Thymus (tissue), 11 donors: ENCODE results near the gene SAPCD2. TPM values are rescaled to one million over a fixed set of nuclear protein-coding genes. Genes with fewer than 3 reads are reported as not detected.
A peak's percentile ranks its signal among the peaks of the same experiment; 100 is the strongest.

ENCODE experiments used
- DNase-seq, 9 donors: peaks; one replicate each; pipeline ENCODE4 v3.0.0-alpha.2; 2013; ENCODE audit warnings: low spot score in 9 of 9, low read depth in 6 of 9, missing footprints in 1 of 9
- H3K27ac ChIP-seq, 2 donors: one replicate each; pipeline ENCODE4 v1.5.1; 2013; ENCODE audit warnings: control low read depth in 1 of 2, low read depth in 1 of 2, low read length in 1 of 2, mild to moderate bottlenecking in 1 of 2, moderate library complexity in 1 of 2
- H3K27me3 ChIP-seq, 2 donors: one replicate each; pipeline ENCODE4 v1.5.1; 2013; ENCODE audit warnings: low read length in 1 of 2; ENCODE audit not compliant: control insufficient read depth in 2 of 2, insufficient read depth in 1 of 2
- H3K36me3 ChIP-seq, 2 donors: one replicate each; pipeline ENCODE4 v1.5.1; 2013; ENCODE audit warnings: low read length in 1 of 2, mild to moderate bottlenecking in 1 of 2, moderate library complexity in 1 of 2; ENCODE audit not compliant: control insufficient read depth in 2 of 2, insufficient read depth in 2 of 2
- H3K4me1 ChIP-seq, 2 donors: one replicate each; pipeline ENCODE4 v1.5.1; 2013; ENCODE audit warnings: low read length in 2 of 2; ENCODE audit not compliant: control insufficient read depth in 2 of 2, insufficient read depth in 2 of 2
- H3K4me3 ChIP-seq, 2 donors: one replicate each; pipeline ENCODE4 v1.5.1; 2013; ENCODE audit warnings: low read length in 2 of 2, control low read depth in 1 of 2, mild to moderate bottlenecking in 1 of 2
- H3K9me3 ChIP-seq, 2 donors: one replicate each; pipeline ENCODE4 v1.5.1; 2013; ENCODE audit warnings: low read length in 1 of 2, mild to moderate bottlenecking in 1 of 2; ENCODE audit not compliant: control insufficient read depth in 2 of 2, insufficient read depth in 1 of 2
- WGBS: extraction: QIAGEN DNeasy Blood & Tissue Kit; methylation state at CpG from one replicate; pipeline ENCODE4 v1.1.7; 2013; 5-methylcytosine and 5-hydroxymethylcytosine counted together
- polyA plus RNA-seq: library from polyadenylated mRNA; stranded (reverse); fragments of 200-250 nt; gene quantifications from one replicate; pipeline ENCODE4 v1.2.3, GENCODE V29; 2013
- total RNA-seq: library from RNA; stranded (reverse); fragments of 120-200 nt; gene quantifications from one replicate; pipeline ENCODE4 v1.2.4, GENCODE V29; 2013
- donor health status: healthy.

SAPCD2 gene
- total and polyA plus RNA-seq, 2 donors: 0.87 to 6.3 TPM

DNA sequence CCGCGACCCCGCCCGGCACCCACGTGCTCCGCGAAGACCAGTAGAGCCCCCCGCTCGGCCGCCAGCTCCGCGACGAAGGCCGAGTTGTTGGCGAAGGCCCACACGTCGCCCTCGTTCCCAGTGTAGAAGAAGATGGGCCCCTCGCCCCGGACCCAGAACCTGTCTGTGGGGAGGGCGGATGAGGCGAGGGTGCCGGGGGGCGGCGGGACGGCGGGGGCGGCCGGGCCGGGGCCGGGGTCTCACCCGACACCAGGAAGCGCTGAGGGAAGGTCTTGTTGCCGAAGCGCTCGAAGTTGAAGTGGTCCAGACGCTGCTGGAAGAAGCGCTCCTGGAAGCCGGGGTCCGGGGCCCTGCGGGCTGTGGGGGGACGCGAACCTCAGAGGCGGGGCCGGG is 43.9 kb upstream of the SAPCD2 start:
- Histone ChIP-seq H3K9me3 (no peaks in the 10 kb centered on the region), H3K4me3 (peak overlapping the region; percentile 40 to 88), H3K27me3 (peaks cover 2 to 33% of the 10 kb centered on the region in 2 donors), H3K27ac (peak overlapping the region in 1 of 2 donors; percentile 42), H3K36me3 (peaks cover 11 to 37% of the 10 kb centered on the region in 2 donors), H3K4me1 (peaks cover 3 to 10% of the 10 kb centered on the region in 2 donors)
- DNase-seq: no peak
- under 1% methylated on average over 45 of the region's 45 CpGs for WGBS

DNA sequence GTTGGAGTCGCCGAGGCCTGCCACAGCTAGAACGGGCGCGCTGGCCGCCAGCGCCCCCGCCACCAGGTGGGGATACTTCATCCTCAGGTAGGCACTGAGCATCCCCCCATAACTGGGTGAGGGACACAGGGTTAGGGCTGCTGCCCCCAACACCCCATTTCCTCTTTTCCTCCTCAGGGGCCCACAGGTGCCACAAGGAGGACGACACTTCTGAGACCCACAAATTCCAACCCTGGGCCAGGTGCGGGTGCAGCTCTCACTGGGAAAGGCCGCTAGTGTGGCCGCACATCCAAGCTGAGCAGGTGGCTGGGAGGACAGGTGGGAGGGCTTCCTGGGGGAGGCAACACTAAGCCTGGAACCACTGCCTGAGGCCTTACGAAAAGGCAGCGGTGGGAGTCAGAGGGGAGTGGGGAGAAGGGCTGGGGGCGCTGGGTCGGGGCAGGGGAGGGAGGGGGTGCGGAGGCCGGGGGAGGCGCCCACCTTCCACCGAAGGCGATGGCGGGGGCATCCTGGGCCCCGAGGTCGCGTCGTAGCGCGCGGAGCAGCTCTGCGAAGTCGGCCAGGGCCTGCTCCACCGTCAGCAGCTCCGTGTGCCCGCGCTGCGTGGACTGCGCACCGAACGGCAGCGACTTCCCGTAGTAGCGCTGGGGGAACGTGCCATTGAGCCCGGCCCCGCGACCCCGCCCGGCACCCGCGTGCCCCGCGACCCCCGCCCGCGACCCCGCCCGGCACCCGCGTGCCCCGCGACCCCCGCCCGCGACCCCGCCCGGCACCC is 43.2 kb upstream of the SAPCD2 start:
- H3K27me3 ChIP-seq: peaks cover 2 to 33% of the 10 kb centered on the region in 2 donors
- H3K4me3 ChIP-seq: peak overlapping the region in 1 of 2 donors; percentile 88
- no peak overlapping the region for H3K27ac ChIP-seq
- no peak for DNase-seq
- 31% methylated on average over 66 of the region's 66 CpGs for WGBS
- H3K4me1 ChIP-seq: peaks cover 3 to 6% of the 10 kb centered on the region in 2 donors
- no peaks in the 10 kb centered on the region for H3K9me3 ChIP-seq
- H3K36me3 ChIP-seq: peaks cover 17 to 44% of the 10 kb centered on the region in 2 donors

DNA sequence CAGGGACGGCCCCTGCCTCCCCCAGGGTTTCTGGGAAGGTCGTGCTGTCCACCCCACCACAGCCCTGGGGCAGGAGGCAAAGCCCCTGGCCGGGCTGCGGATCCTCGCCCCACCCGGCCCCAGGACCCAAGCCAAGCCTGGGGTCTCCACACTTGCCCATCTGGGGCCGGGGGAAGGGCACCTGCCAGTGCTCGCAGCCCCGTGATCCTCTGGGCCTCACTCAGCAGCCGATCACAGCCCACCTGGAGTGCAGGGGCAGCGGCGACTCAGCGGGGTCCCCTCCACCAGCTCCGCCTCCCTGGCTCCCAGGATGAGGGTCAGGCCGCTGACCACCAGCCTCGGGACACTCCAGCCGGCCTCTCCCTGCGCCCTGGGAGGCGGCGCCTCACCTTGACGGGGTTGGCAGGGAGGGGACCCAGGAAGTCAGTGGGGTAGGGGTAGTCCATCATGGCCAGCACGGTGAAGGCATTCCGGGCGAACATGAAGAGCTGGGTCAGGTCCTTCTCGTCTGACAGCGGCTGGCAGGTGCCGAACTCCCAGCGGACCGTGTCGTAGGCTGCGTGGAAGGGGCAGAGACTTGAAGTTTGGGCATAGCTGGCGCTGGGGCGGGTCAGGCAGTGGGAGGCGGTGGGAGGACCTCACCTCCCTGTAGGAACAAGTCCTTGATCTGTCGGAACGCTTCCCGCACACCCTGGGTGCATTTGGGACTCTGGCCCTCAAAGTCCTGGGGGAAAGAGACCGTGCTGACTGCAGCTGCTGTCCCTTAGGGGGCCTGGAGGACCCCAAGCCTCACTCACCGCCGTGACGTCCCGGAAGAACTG is 42.4 kb upstream of the SAPCD2 start:
- Histone ChIP-seq H3K27ac (no peak overlapping the region), H3K36me3 (peaks cover 25 to 52% of the 10 kb centered on the region in 2 donors), H3K27me3 (peaks cover 2 to 33% of the 10 kb centered on the region in 2 donors), H3K9me3 (no peaks in the 10 kb centered on the region), H3K4me1 (peaks cover 3 to 6% of the 10 kb centered on the region in 2 donors), H3K4me3 (no peak overlapping the region)
- no peak for DNase-seq
- 95% methylated on average over 42 of the region's 42 CpGs for WGBS

DNA sequence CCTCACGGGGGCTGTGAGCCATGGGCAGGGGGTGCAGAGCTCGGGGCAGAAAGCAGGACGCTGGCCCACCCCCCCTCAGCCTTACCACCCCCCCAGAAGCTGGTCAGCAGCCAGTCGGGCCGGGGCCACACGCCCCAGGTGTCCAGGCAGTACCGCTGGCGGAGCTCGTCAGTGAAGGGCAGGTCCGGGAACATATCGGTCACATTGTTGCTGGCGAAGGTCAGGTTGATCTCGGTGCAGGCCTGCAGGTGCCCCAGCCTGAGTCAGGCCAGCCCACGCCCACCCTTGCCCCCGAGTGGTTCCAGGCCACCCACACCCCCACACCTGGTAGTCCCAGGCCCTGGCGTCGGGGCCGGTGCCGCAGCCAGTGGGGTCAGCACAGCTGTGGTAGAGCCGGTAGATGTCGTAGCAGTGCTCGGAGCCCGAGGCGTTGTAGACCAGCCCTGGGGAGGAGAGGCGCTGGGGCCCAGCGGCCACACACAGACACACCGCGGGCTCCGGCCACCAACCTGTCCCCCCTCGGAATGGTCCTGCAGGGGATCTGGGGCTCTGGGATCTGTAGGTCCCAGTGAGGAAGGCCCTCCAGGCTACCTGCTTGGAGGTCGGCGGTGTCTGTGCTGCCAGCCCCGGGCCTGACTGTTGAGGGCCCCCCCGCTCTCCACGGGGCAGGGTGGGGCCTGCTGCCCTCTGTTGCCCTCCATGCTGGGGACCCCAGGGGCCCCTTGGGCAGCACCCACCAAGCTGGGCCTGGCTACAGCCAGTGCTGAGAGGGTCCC is 41.6 kb upstream of the SAPCD2 start:
- peaks cover 30 to 60% of the 10 kb centered on the region in 2 donors for H3K36me3 ChIP-seq
- H3K4me3 ChIP-seq: no peak overlapping the region
- H3K4me1 ChIP-seq: peaks cover 3 to 6% of the 10 kb centered on the region in 2 donors
- DNase-seq: no peak
- H3K9me3 ChIP-seq: no peaks in the 10 kb centered on the region
- WGBS: 94% methylated on average over 35 of the region's 35 CpGs
- no peak overlapping the region for H3K27ac ChIP-seq
- peaks cover 0 to 28% of the 10 kb centered on the region in 2 donors for H3K27me3 ChIP-seq

DNA sequence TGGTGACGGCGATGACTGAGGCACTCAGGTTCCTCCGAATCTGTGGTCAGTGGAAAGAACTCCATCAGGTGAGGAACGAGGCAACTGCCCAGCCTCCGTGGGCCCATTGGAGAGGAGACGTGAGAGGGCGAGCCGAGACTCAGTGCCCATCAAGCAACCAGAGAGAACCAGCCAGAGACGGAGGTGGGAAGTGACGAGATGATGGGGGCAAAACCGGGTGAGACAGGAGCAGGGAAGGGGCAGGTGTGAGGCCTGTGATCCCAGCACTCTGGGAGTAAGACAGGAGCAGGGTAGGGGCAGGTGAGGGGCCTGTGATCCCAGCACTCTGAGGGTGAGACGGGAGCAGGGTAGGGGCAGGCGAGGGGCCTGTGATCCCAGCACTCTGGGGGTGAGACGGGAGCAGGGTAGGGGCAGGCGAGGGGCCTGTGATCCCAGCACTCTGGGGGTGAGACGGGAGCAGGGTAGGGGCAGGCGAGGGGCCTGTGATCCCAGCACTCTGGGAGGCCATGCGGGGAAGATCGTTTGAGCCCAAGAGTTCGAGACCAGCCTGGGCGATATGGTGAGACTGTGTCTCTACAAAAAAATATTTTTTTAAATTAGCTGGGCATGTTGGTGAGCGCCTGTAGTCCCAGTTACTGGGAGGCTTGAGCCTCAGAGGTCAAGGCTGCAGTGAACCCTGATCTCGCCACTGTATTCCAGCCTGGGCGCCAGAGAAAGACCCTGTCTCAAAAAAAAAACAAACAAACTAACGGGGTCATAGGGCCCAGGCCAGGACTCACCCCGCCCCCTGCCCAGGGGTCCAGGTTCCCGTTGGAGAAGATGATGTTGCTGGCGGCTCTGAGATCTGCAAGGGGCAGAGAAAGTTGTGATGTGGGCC is 40.8 kb upstream of the SAPCD2 start:
- WGBS: 97% methylated on average over 28 of the region's 28 CpGs
- peaks cover 35 to 68% of the 10 kb centered on the region in 2 donors for H3K36me3 ChIP-seq
- DNase-seq: no peak
- no peak overlapping the region for H3K4me3 ChIP-seq
- H3K27me3 ChIP-seq: peaks cover 0 to 28% of the 10 kb centered on the region in 2 donors
- no peaks in the 10 kb centered on the region for H3K9me3 ChIP-seq
- H3K27ac ChIP-seq: no peak overlapping the region
- peaks cover 3 to 6% of the 10 kb centered on the region in 2 donors for H3K4me1 ChIP-seq

DNA sequence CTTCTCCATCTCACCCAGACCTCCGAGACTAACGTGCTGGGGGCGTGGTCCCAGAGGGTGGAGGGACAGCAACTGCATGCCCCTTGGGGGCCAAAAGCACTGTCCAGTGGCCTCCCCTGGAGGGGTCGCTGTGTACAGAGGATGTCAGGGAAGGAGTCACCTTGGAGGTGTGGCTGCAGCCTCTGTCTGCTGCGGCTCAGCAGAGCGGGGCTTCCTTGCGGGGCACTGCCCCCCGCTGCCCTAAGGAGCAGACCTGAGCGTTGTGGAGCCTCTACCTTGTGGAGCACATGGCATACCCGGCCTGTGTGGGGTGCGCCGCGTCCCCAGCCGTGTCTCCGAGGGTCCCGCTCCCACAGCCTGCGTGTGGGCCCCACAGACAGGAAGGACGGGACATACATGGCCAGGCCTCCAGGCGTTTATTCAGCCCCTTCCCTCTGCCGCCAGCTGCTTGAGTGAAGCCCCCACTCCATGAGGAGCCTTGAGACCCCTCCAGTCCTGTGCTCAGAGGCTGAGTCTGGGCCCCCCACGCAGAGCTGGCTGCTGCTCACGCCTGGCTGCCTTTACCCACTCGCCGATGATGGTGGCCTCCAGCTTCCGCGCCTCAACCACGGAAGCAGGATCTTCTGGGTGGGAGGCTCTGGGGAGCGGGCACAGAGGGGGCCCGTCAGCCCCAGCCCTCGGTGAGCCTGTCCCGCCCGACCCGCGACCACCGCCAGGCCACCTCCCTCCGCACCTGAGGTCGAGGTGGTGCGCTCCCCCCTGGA is 40.0 kb upstream of the SAPCD2 start:
- H3K4me3 ChIP-seq: no peak overlapping the region
- peaks cover 0 to 20% of the 10 kb centered on the region in 2 donors for H3K27me3 ChIP-seq
- no peak for DNase-seq
- peaks cover 43 to 76% of the 10 kb centered on the region in 2 donors for H3K36me3 ChIP-seq
- H3K4me1 ChIP-seq: peaks cover 3 to 6% of the 10 kb centered on the region in 2 donors
- no peak overlapping the region for H3K27ac ChIP-seq
- 94% methylated on average over 38 of the region's 38 CpGs for WGBS
- H3K9me3 ChIP-seq: peaks cover 0 to under 1% of the 10 kb centered on the region in 2 donors

DNA sequence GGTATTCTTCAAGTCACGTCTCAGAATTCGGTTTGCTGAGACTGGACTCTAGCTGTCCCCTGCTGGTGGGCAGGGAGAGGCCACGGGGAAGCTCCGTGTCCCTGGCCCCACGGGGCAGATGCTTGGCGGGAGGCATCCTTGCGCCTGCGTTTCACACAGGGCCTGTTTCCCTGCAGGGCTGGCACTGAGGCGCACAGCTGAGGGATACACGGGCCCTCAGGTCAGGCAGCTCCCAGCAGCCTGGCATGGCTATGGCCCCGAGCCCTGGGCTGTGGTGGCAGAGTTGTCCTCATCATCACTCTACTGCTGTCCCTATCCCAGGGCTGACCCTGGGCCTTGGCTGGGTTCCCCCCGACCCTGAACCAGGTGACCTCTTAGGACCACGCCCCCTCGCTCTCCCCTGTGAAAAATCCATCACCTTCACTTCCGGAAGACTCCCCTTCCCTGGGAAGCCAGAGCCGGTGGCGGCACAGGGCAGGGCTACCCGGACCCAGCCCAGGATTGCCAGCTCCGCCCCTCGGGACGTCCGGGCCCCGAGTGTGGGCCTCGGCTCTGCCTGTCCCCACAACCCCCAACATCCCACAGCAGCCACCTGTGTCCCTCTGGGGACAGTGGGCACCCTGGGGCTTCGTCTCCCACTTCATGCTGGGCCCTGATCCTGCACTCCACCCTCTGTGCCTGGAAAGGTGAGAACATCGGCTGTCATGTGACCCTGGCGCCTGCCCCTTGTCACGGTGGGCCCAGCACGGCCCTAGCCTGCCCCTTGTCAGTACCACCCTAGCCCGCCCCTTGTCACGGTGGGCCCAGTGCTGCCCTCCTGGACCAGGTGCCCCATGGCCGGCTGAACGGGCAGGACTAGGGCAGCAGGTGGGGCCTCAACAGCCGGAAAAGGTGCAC is 39.1 kb upstream of the SAPCD2 start:
- 93% methylated on average over 34 of the region's 34 CpGs for WGBS
- H3K27ac ChIP-seq: no peak overlapping the region
- peaks cover 0 to 2% of the 10 kb centered on the region in 2 donors for H3K9me3 ChIP-seq
- H3K27me3 ChIP-seq: peaks cover 0 to 14% of the 10 kb centered on the region in 2 donors
- no peaks in the 10 kb centered on the region for H3K4me1 ChIP-seq
- H3K4me3 ChIP-seq: no peak overlapping the region
- H3K36me3 ChIP-seq: peaks cover 48 to 84% of the 10 kb centered on the region in 2 donors
- DNase-seq: no peak
